HUES64 (cell line): ENCODE measurements around the gene RAB6B.

Source experiments
- H3K27ac ChIP-seq: 2 replicates; pipeline ENCODE4 v1.7.0; 2013; ENCODE audit warnings: low read depth, low read length, inconsistent platforms
- H3K27me3 ChIP-seq: 2 replicates; pipeline ENCODE4 v1.6.1; 2013; ENCODE audit warnings: mild to moderate bottlenecking, low read length; ENCODE audit not compliant: insufficient read depth
- H3K36me3 ChIP-seq: 2 replicates; pipeline ENCODE4 v1.6.1; 2013; ENCODE audit warnings: mild to moderate bottlenecking, low read length; ENCODE audit not compliant: insufficient read depth
- H3K4me1 ChIP-seq: 2 replicates; pipeline ENCODE4 v1.6.1; 2013; ENCODE audit warnings: mild to moderate bottlenecking, low read length, moderate library complexity; ENCODE audit not compliant: insufficient read depth
- H3K4me3 ChIP-seq: 2 replicates; pipeline ENCODE4 v1.5.1; 2013; ENCODE audit warnings: mild to moderate bottlenecking, low read length, moderate library complexity
- H3K9ac ChIP-seq: 2 replicates; pipeline ENCODE4 v1.6.1; 2013; ENCODE audit warnings: mild to moderate bottlenecking, low read depth, low read length
- H3K9me3 ChIP-seq: 2 replicates; pipeline ENCODE4 v1.6.1; 2013; ENCODE audit warnings: low read depth, low read length; ENCODE audit not compliant: insufficient read depth
- WGBS: fragments of 150-250, 120-280 bp; methylation state at CpG from one replicate; pipeline ENCODE4 v1.1.7; 2013; ENCODE audit warnings: missing lambda C conversion rate; 5-methylcytosine and 5-hydroxymethylcytosine counted together

RAB6B gene

GRCh38 chr3:133883641-133884040 lies 12.0 kb downstream of the RAB6B start:
- H3K36me3 ChIP-seq, result no peaks in the 10 kb centered on the region
- no peak overlapping the region for H3K9ac ChIP-seq
- no peaks in the 10 kb centered on the region for H3K27me3 ChIP-seq
- peaks cover 11% of the 10 kb centered on the region for H3K4me1 ChIP-seq
- H3K9me3 ChIP-seq, result no peaks in the 10 kb centered on the region
- no peak overlapping the region for H3K4me3 ChIP-seq
- no peak overlapping the region for H3K27ac ChIP-seq

GRCh38 chr3:133882986-133883586 lies 12.6 kb downstream of the RAB6B start:
- Histone ChIP-seq H3K36me3 (no peaks in the 10 kb centered on the region), H3K9ac (no peak overlapping the region), H3K27me3 (no peaks in the 10 kb centered on the region), H3K27ac (no peak overlapping the region), H3K4me1 (peaks cover 10% of the 10 kb centered on the region), H3K9me3 (no peaks in the 10 kb centered on the region), H3K4me3 (no peak overlapping the region)
- 83% methylated on average over 3 of the region's 3 CpGs for WGBS

GRCh38 chr3:133881939-133882825 lies 13.5 kb downstream of the RAB6B start:
- H3K9ac ChIP-seq, result no peak overlapping the region
- H3K4me1 ChIP-seq, result peaks cover 1% of the 10 kb centered on the region; the same call in 1 of the 2 replicates
- H3K27ac ChIP-seq, result no peak overlapping the region
- no peaks in the 10 kb centered on the region for H3K9me3 ChIP-seq
- no peaks in the 10 kb centered on the region for H3K36me3 ChIP-seq
- WGBS, result 93% methylated on average over 5 of the region's 5 CpGs
- H3K27me3 ChIP-seq, result no peaks in the 10 kb centered on the region
- H3K4me3 ChIP-seq, result no peak overlapping the region

GRCh38 chr3:133881492-133881891 lies 14.2 kb downstream of the RAB6B start:
- WGBS, result 95% methylated on average over 1 of the region's 1 CpG
- H3K4me3 ChIP-seq, result no peak overlapping the region
- no peaks in the 10 kb centered on the region for H3K9me3 ChIP-seq
- no peak overlapping the region for H3K27ac ChIP-seq
- no peaks in the 10 kb centered on the region for H3K4me1 ChIP-seq
- no peaks in the 10 kb centered on the region for H3K36me3 ChIP-seq
- no peaks in the 10 kb centered on the region for H3K27me3 ChIP-seq
- H3K9ac ChIP-seq, result no peak overlapping the region

GRCh38 chr3:133880886-133881455 lies 14.7 kb downstream of the RAB6B start:
- Histone ChIP-seq H3K4me3 (no peak overlapping the region), H3K36me3 (no peaks in the 10 kb centered on the region), H3K27ac (no peak overlapping the region), H3K9ac (no peak overlapping the region), H3K27me3 (no peaks in the 10 kb centered on the region), H3K9me3 (no peaks in the 10 kb centered on the region), H3K4me1 (no peaks in the 10 kb centered on the region)
- WGBS, result 92% methylated on average over 4 of the region's 4 CpGs

GRCh38 chr3:133880287-133880686 lies 15.4 kb downstream of the RAB6B start:
- no peaks in the 10 kb centered on the region for H3K4me1 ChIP-seq
- WGBS, result 92% methylated on average over 5 of the region's 5 CpGs
- no peak overlapping the region for H3K4me3 ChIP-seq
- no peaks in the 10 kb centered on the region for H3K27me3 ChIP-seq
- H3K9me3 ChIP-seq, result no peaks in the 10 kb centered on the region
- H3K27ac ChIP-seq, result no peak overlapping the region
- no peak overlapping the region for H3K9ac ChIP-seq
- H3K36me3 ChIP-seq, result no peaks in the 10 kb centered on the region

- Histone ChIP-seq H3K4me3 (no peak overlapping the region), H3K9ac (no peak overlapping the region)
- WGBS, result 91% methylated on average over 3 of the region's 3 CpGs
Observed at GRCh38 chr3:133878518-133878917, 17.2 kb downstream of the RAB6B start.

GRCh38 chr3:133877221-133877620 lies 18.5 kb downstream of the RAB6B start:
- H3K27ac ChIP-seq, result no peak overlapping the region
- H3K9ac ChIP-seq, result no peak overlapping the region
- no peaks in the 10 kb centered on the region for H3K36me3 ChIP-seq
- H3K4me1 ChIP-seq, result peaks cover 7% of the 10 kb centered on the region; the same call in 1 of the 2 replicates
- no peaks in the 10 kb centered on the region for H3K27me3 ChIP-seq
- WGBS, result 95% methylated on average over 2 of the region's 2 CpGs
- no peaks in the 10 kb centered on the region for H3K9me3 ChIP-seq
- no peak overlapping the region for H3K4me3 ChIP-seq

More at GRCh38 chr3:133878518-133878917, 17.2 kb downstream of the RAB6B start:
- Histone ChIP-seq H3K27me3 (no peaks in the 10 kb centered on the region), H3K27ac (no peak overlapping the region), H3K36me3 (no peaks in the 10 kb centered on the region), H3K9me3 (no peaks in the 10 kb centered on the region), H3K4me1 (no peaks in the 10 kb centered on the region; the same call in 1 of the 2 replicates)

- WGBS, result 94% methylated on average over 7 of the region's 8 CpGs
- Histone ChIP-seq H3K27ac (no peak overlapping the region), H3K27me3 (no peaks in the 10 kb centered on the region)
Observed at GRCh38 chr3:133874761-133875438, 20.8 kb downstream of the RAB6B start.

GRCh38 chr3:133874344-133874743 lies 21.3 kb downstream of the RAB6B start:
- no peak overlapping the region for H3K4me3 ChIP-seq
- no CpG with 5 or more reads among the region's 1 CpG for WGBS

More at GRCh38 chr3:133874761-133875438, 20.8 kb downstream of the RAB6B start:
- Histone ChIP-seq H3K36me3 (no peaks in the 10 kb centered on the region), H3K4me3 (no peak overlapping the region), H3K4me1 (peaks cover 7% of the 10 kb centered on the region; the same call in 1 of the 2 replicates), H3K9me3 (no peaks in the 10 kb centered on the region), H3K9ac (no peak overlapping the region)

GRCh38 chr3:133872781-133873180 lies 22.9 kb downstream of the RAB6B start:
- 86% methylated on average over 7 of the region's 7 CpGs for WGBS
- Histone ChIP-seq H3K4me3 (no peak overlapping the region), H3K36me3 (no peaks in the 10 kb centered on the region), H3K9ac (no peak overlapping the region), H3K27ac (no peak overlapping the region), H3K9me3 (no peaks in the 10 kb centered on the region), H3K4me1 (peaks cover 7% of the 10 kb centered on the region; the same call in 1 of the 2 replicates), H3K27me3 (no peaks in the 10 kb centered on the region)

More at GRCh38 chr3:133874344-133874743, 21.3 kb downstream of the RAB6B start:
- no peak overlapping the region for H3K27ac ChIP-seq
- H3K27me3 ChIP-seq, result no peaks in the 10 kb centered on the region
- no peaks in the 10 kb centered on the region for H3K36me3 ChIP-seq
- no peak overlapping the region for H3K9ac ChIP-seq
- no peaks in the 10 kb centered on the region for H3K9me3 ChIP-seq
- peaks cover 7% of the 10 kb centered on the region; the same call in 1 of the 2 replicates for H3K4me1 ChIP-seq
